HCT116 (cell line): ENCODE data around the gene TFB1M. TPM values are rescaled to one million over a fixed set of nuclear protein-coding genes. Genes with fewer than 3 reads are reported as not detected.

ENCODE experiments used
- ATAC-seq: fragments of 200-7000 bp; cut with Tn5 transposase; 2 replicates; pipeline ENCODE4 v1.9.1; 2020; ENCODE audit warnings: mild to moderate bottlenecking, moderate library complexity
- BruUV-seq: library from RNA; stranded (reverse); fragments of 400-500 nt; replicated peaks from 2 replicates; lab custom pipeline; 2021; lab: Mats Ljungman, UMichigan
- CTCF ChIA-PET: fragments of 300-600 bp; sonication (Branson Sonifier 250); formaldehyde crosslinking; loops from one replicate; lab custom pipeline; 2021; ENCODE audit warnings: antibody characterized with exemption; lab: Charles Lee
- POLR2A ChIA-PET: fragments of 300-600, 350-600 bp; sonication (Branson Sonifier 250); formaldehyde crosslinking; loops from one replicate; lab custom pipeline; 2021; ENCODE audit warnings: antibody characterized with exemption; lab: Charles Lee
- RAD21 ChIA-PET, 2 experiments: fragments of 300-600 bp; sonication (Branson Sonifier 250); formaldehyde crosslinking; loops; one replicate each; lab custom pipeline; 2023; ENCODE audit warnings: low total read pairs in 2 of 2; ENCODE audit not compliant: uncharacterized antibody in 2 of 2, unreplicated experiment in 2 of 2, low non-redundant PET in 1 of 2; lab: Charles Lee
- DNase-seq: peaks from one replicate; pipeline ENCODE4 v3.0.0-alpha.2; 2010; ENCODE audit warnings: low read depth, low spot score
- H2AFZ ChIP-seq: fragments of 200-600 bp; shearing (Covaris generic), sonication (generic); 2 replicates; pipeline ENCODE4 v1.6.1; 2017; ENCODE audit warnings: low read depth, mixed run types, mixed read lengths, antibody characterized with exemption, low read length; ENCODE audit not compliant: poor library complexity, severe bottlenecking
- H3K27ac ChIP-seq: 2 replicates; pipeline ENCODE4 v1.5.1; 2012; ENCODE audit warnings: low read depth, low read length
- H3K27me3 ChIP-seq: fragments of 200-600 bp; sonication (generic); 2 replicates; pipeline ENCODE4 v1.6.1; 2016; ENCODE audit warnings: mixed run types, low read length, mixed read lengths; ENCODE audit not compliant: insufficient read depth
- H3K36me3 ChIP-seq, 2 experiments: fragments of 200-500 bp in 1 of 2; fragments of 200-600 bp in 1 of 2; sonication (Bioruptor generic) in 1 of 2; sonication (generic) in 1 of 2; 2 replicates each; pipeline versions ENCODE4 v1.5.1 to v1.6.1; 2014 to 2016; ENCODE audit warnings: low read length in 2 of 2, inconsistent platforms in 1 of 2, mixed read lengths in 1 of 2, mixed run types in 1 of 2; ENCODE audit not compliant: insufficient read depth in 2 of 2, control insufficient read depth in 1 of 2
- H3K4me1 ChIP-seq, 2 experiments: fragments of 200-600 bp in 1 of 2; sonication (generic) in 1 of 2; 2 replicates each; pipeline versions ENCODE4 v1.5.1 to v1.6.1; 2012 to 2017; ENCODE audit warnings: low read length in 2 of 2, inconsistent platforms in 1 of 2, mild to moderate bottlenecking in 1 of 2, mixed read lengths in 1 of 2, mixed run types in 1 of 2, moderate library complexity in 1 of 2; ENCODE audit not compliant: insufficient read depth in 2 of 2, control insufficient read depth in 1 of 2
- H3K4me2 ChIP-seq: fragments of 200-600 bp; sonication (generic); 2 replicates; pipeline ENCODE4 v1.6.1; 2017; ENCODE audit warnings: mixed run types, low read length, mixed read lengths
- H3K4me3 ChIP-seq, 2 experiments: fragments of 200-600 bp in 1 of 2; sonication (generic) in 1 of 2; replicated peaks in 1 of 2; 2 replicates each; pipeline ENCODE4 v1.5.1; 2011 to 2016; ENCODE audit warnings: low read length in 2 of 2, control low read depth in 1 of 2, low read depth in 1 of 2, mild to moderate bottlenecking in 1 of 2, mixed read lengths in 1 of 2, mixed run types in 1 of 2
- H3K79me2 ChIP-seq: fragments of 200-600 bp; sonication (generic); 2 replicates; pipeline ENCODE4 v1.6.1; 2017; ENCODE audit warnings: mild to moderate bottlenecking, mixed run types, low read length, moderate library complexity, mixed read lengths; ENCODE audit not compliant: insufficient read depth
- H3K9ac ChIP-seq: fragments of 200-600 bp; sonication (generic); 2 replicates; pipeline ENCODE4 v1.6.1; 2016; ENCODE audit warnings: low read length, mixed read lengths
- H3K9me2 ChIP-seq: fragments of 200-600 bp; sonication (generic), shearing (Covaris generic); 2 replicates; pipeline ENCODE4 v1.6.1; 2017; ENCODE audit warnings: mixed run types, mild to moderate bottlenecking, moderate library complexity; ENCODE audit not compliant: insufficient read depth
- H3K9me3 ChIP-seq, 2 experiments: fragments of 200-500 bp in 1 of 2; fragments of 200-600 bp in 1 of 2; sonication (Bioruptor generic) in 1 of 2; sonication (generic) in 1 of 2; 2 replicates each; pipeline ENCODE4 v1.6.1; 2014 to 2017; ENCODE audit warnings: low read length in 2 of 2, mixed read lengths in 2 of 2, inconsistent platforms in 1 of 2, low read depth in 1 of 2, mild to moderate bottlenecking in 1 of 2, mixed run types in 1 of 2, moderate library complexity in 1 of 2; ENCODE audit not compliant: control insufficient read depth in 1 of 2, insufficient read depth in 1 of 2
- H4K20me1 ChIP-seq: fragments of 200-600 bp; sonication (generic), shearing (Covaris generic); 2 replicates; pipeline ENCODE4 v1.6.1; 2017; ENCODE audit warnings: mixed run types, mild to moderate bottlenecking, moderate library complexity; ENCODE audit not compliant: insufficient read depth
- CBX3 ChIP-seq: IDR thresholded peaks from 2 replicates; pipeline ENCODE4 v1.6.1; 2012; ENCODE audit warnings: low read depth
- CTCF ChIP-seq, 3 experiments: fragments of 200-600 bp in 1 of 3; sonication (generic) in 1 of 3; IDR thresholded peaks in 2 of 3; conservative IDR thresholded peaks in 1 of 3; 2 replicates each; pipeline ENCODE4 v1.5.1; 2012 to 2017; ENCODE audit warnings: low read depth in 2 of 3, low read length in 2 of 3, antibody characterized with exemption in 1 of 3, borderline replicate concordance in 1 of 3, control low read depth in 1 of 3, mild to moderate bottlenecking in 1 of 3, mixed read lengths in 1 of 3, mixed run types in 1 of 3, moderate library complexity in 1 of 3; ENCODE audit not compliant: insufficient read depth in 1 of 3
- EGR1 ChIP-seq: IDR thresholded peaks from 2 replicates; pipeline ENCODE4 v1.6.1; 2012; ENCODE audit warnings: low read depth
- EZH2 ChIP-seq: fragments of 200-600 bp; sonication (generic); IDR thresholded peaks from 2 replicates; pipeline ENCODE4 v1.6.1; 2017; ENCODE audit warnings: antibody characterized with exemption, mixed run types
- EZH2phosphoT487 ChIP-seq: fragments of 200-600 bp; IDR thresholded peaks from 2 replicates; pipeline ENCODE4 v1.6.1; 2018; ENCODE audit warnings: antibody characterized with exemption, borderline replicate concordance
- FOSL1 ChIP-seq: IDR thresholded peaks from 2 replicates; pipeline ENCODE4 v1.6.1; 2012; ENCODE audit warnings: low read depth
- JUND ChIP-seq: IDR thresholded peaks from 2 replicates; pipeline ENCODE4 v1.6.1; 2012
- POLR2A ChIP-seq: IDR thresholded peaks from 2 replicates; pipeline ENCODE4 v1.7.0; 2011; ENCODE audit warnings: borderline replicate concordance; ENCODE audit not compliant: insufficient read depth, insufficient read length; ENCODE audit errors: extremely low read depth
- POLR2AphosphoS5 ChIP-seq: IDR thresholded peaks from 2 replicates; pipeline ENCODE4 v1.6.1; 2011; ENCODE audit warnings: mild to moderate bottlenecking, low read depth, low read length, moderate library complexity
- RAD21 ChIP-seq: IDR thresholded peaks from 2 replicates; pipeline ENCODE4 v1.6.1; 2012; ENCODE audit warnings: low read depth, mild to moderate bottlenecking
- SIN3A ChIP-seq: IDR thresholded peaks from 2 replicates; pipeline ENCODE4 v1.6.1; 2012; ENCODE audit warnings: low read depth
- SP1 ChIP-seq: IDR thresholded peaks from 2 replicates; pipeline ENCODE4 v1.6.1; 2012; ENCODE audit warnings: low read depth
- TCF7L2 ChIP-seq: IDR thresholded peaks from 2 replicates; pipeline ENCODE4 v1.7.0; 2011; ENCODE audit warnings: borderline replicate concordance, inconsistent platforms; ENCODE audit not compliant: insufficient read depth, insufficient read length; ENCODE audit errors: extremely low read depth
- ZFX ChIP-seq: fragments of 450-650 bp; IDR thresholded peaks from 2 replicates; pipeline ENCODE4 v1.6.1; 2017
- intact Hi-C: fragments of 100-400 bp; cut with micrococcal nuclease; formaldehyde crosslinking; loops from 2 replicates; pipeline ENCODE4 v1.10.0; 2022
- total RNA-seq: library from RNA; stranded (reverse); gene quantifications from one replicate; pipeline ENCODE4 v1.2.1, GENCODE V29; 2021; ENCODE audit not compliant: unreplicated experiment
- TF ChIP-seq, protein P1 (sequence below): IDR thresholded peaks from 2 replicates; pipeline ENCODE4 v1.6.1; 2012; ENCODE audit warnings: low read depth
- TF ChIP-seq, protein P2 (sequence below): IDR thresholded peaks from 2 replicates; pipeline ENCODE4 v1.6.1; 2012
- TF ChIP-seq, protein P3 (sequence below): IDR thresholded peaks from 2 replicates; pipeline ENCODE4 v1.6.1; 2011; ENCODE audit warnings: mild to moderate bottlenecking, low read length, moderate library complexity; ENCODE audit not compliant: insufficient replicate concordance; ENCODE audit errors: extremely low read depth

The TFB1M gene
- total RNA-seq, 1 experiment from 2014 or later, result 43.8 TPM

GRCh38 chr6:155212616-155213380 is 101.5 kb downstream of the TFB1M start:
- Histone ChIP-seq H3K4me1 (peaks cover 0 to 7% of the 10 kb centered on the region in 2 experiments; a peak in 2 of 4 replicates), H3K9ac (no peak overlapping the region), H3K4me2 (no peak overlapping the region), H3K27ac (no peak overlapping the region), H3K79me2 (no peaks in the 10 kb centered on the region), H3K27me3 (no peaks in the 10 kb centered on the region), H4K20me1 (no peaks in the 10 kb centered on the region), H3K9me3 (no peaks in the 10 kb centered on the region), H2AFZ (no peak overlapping the region), H3K4me3 (no peak overlapping the region), H3K9me2 (no peaks in the 10 kb centered on the region), H3K36me3 (no peaks in the 10 kb centered on the region)
- ChIA-PET POLR2A (no interaction called here), RAD21 (no interaction called here), CTCF (no interaction called here)
- intact Hi-C loops, result no loop called here
- no TSS peak for BruUV-seq
- no peak for TF ChIP-seq POLR2AphosphoS5
- no peak for TF ChIP-seq CBX3
- TF ChIP-seq, protein P1, sequence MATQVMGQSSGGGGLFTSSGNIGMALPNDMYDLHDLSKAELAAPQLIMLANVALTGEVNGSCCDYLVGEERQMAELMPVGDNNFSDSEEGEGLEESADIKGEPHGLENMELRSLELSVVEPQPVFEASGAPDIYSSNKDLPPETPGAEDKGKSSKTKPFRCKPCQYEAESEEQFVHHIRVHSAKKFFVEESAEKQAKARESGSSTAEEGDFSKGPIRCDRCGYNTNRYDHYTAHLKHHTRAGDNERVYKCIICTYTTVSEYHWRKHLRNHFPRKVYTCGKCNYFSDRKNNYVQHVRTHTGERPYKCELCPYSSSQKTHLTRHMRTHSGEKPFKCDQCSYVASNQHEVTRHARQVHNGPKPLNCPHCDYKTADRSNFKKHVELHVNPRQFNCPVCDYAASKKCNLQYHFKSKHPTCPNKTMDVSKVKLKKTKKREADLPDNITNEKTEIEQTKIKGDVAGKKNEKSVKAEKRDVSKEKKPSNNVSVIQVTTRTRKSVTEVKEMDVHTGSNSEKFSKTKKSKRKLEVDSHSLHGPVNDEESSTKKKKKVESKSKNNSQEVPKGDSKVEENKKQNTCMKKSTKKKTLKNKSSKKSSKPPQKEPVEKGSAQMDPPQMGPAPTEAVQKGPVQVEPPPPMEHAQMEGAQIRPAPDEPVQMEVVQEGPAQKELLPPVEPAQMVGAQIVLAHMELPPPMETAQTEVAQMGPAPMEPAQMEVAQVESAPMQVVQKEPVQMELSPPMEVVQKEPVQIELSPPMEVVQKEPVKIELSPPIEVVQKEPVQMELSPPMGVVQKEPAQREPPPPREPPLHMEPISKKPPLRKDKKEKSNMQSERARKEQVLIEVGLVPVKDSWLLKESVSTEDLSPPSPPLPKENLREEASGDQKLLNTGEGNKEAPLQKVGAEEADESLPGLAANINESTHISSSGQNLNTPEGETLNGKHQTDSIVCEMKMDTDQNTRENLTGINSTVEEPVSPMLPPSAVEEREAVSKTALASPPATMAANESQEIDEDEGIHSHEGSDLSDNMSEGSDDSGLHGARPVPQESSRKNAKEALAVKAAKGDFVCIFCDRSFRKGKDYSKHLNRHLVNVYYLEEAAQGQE, result no peak
- no peak for TF ChIP-seq CTCF (IDR thresholded peaks at IDR 0.05 in 2 of 3, conservative IDR thresholded peaks at IDR 0.05 in 1 of 3; ENCODE audit: borderline replicate concordance in 1 of 3, insufficient read depth in 1 of 3, low read depth in 2 of 3, low read length in 2 of 3)
- TF ChIP-seq JUND, result no peak
- no peak for TF ChIP-seq SP1
- TF ChIP-seq, protein P2, sequence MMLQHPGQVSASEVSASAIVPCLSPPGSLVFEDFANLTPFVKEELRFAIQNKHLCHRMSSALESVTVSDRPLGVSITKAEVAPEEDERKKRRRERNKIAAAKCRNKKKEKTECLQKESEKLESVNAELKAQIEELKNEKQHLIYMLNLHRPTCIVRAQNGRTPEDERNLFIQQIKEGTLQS, result no peak
- no peak for TF ChIP-seq EGR1
- TF ChIP-seq POLR2A, result no peak
- TF ChIP-seq FOSL1, result no peak
- no peak for TF ChIP-seq TCF7L2
- no peak for TF ChIP-seq ZFX
- TF ChIP-seq, protein P3, sequence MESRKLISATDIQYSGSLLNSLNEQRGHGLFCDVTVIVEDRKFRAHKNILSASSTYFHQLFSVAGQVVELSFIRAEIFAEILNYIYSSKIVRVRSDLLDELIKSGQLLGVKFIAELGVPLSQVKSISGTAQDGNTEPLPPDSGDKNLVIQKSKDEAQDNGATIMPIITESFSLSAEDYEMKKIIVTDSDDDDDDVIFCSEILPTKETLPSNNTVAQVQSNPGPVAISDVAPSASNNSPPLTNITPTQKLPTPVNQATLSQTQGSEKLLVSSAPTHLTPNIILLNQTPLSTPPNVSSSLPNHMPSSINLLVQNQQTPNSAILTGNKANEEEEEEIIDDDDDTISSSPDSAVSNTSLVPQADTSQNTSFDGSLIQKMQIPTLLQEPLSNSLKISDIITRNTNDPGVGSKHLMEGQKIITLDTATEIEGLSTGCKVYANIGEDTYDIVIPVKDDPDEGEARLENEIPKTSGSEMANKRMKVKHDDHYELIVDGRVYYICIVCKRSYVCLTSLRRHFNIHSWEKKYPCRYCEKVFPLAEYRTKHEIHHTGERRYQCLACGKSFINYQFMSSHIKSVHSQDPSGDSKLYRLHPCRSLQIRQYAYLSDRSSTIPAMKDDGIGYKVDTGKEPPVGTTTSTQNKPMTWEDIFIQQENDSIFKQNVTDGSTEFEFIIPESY, result no peak
- TF ChIP-seq SIN3A, result no peak
- TF ChIP-seq EZH2phosphoT487, result no peak
- no peak for TF ChIP-seq RAD21
- TF ChIP-seq EZH2, result no peak
- DNase-seq, result no peak
- no peak for ATAC-seq
